ENCODE results near the gene CABCOCO1. TPM values are rescaled to one million over a fixed set of nuclear protein-coding genes. Genes with fewer than 3 reads are reported as not detected.

CABCOCO1 gene
- total and polyA plus RNA-seq, 9 of the 15 experiments (the other 6 are each of a cell fraction or from before 2014, with no cell fraction given): 0.04 TPM; not detected in 8

DNA sequence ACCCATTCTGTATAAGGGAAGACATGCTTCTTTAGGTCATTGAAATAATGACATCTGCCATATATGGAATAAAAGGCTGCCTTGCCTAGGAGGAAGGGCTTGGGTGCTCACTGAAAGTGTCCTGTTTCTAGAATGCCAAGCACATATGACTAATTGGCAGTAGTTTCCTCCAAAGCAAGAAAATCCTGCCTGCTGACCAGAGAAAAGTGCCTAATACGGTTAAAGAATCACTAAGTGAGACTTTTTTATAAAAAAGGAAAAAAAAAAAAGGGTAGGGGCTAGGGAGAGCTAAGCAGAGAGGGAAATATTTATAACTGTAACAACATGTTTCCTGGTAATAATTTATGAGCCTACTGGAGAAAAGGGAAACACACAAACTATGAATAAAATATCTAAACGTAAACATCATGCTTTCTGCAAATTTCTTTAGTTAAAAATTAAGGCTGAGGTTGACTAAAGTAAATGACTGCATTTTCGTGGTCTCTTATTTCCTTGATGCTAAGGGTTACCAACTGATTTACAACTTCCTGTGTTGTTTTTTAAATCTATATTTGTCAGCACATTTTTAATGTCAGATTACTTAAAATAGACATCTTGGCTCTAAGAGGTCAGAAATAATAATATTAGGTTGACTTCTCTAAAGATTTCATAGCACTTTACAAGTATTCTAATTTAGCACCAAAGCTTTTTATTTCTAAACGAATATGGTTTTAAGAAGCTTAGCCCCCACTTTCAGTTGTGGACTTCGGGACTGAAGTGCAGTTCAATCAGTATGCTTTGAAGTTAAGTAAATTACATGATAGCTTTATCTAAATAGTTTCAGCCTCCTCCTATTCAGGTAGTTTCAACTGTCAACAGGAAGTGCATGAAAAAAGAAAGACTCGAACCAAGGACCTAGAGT, 89.6 kb downstream of the CABCOCO1 start (continued):
- TF ChIP-seq, protein P1, sequence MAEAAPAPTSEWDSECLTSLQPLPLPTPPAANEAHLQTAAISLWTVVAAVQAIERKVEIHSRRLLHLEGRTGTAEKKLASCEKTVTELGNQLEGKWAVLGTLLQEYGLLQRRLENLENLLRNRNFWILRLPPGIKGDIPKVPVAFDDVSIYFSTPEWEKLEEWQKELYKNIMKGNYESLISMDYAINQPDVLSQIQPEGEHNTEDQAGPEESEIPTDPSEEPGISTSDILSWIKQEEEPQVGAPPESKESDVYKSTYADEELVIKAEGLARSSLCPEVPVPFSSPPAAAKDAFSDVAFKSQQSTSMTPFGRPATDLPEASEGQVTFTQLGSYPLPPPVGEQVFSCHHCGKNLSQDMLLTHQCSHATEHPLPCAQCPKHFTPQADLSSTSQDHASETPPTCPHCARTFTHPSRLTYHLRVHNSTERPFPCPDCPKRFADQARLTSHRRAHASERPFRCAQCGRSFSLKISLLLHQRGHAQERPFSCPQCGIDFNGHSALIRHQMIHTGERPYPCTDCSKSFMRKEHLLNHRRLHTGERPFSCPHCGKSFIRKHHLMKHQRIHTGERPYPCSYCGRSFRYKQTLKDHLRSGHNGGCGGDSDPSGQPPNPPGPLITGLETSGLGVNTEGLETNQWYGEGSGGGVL (CRISPR knock-in tag; IDR thresholded peaks at IDR 0.05): no peak
- TF ChIP-seq ZNF589 (CRISPR knock-in tag; IDR thresholded peaks at IDR 0.05; ENCODE audit: low read depth) (peak; percentile 56; the same call in 1 of the 2 replicates), ZNF699 (CRISPR knock-in tag; IDR thresholded peaks at IDR 0.05; ENCODE audit: insufficient replicate concordance) (no peak), BACH1 (tag; IDR thresholded peaks at IDR 0.05) (peak; percentile 20; the same call in 1 of the 2 replicates), EGR1 (conservative IDR thresholded peaks at IDR 0.05) (no peak), TCF3 (CRISPR knock-in tag; IDR thresholded peaks at IDR 0.05) (no peak), DPF2 (IDR thresholded peaks at IDR 0.05) (no peak; the same call in 1 of the 2 replicates), RAD21 (CRISPR knock-in tag; conservative IDR thresholded peaks at IDR 0.05 in 1 of 2, IDR thresholded peaks at IDR 0.05 in 1 of 2) (no peak), HOXB6 (CRISPR knock-in tag; IDR thresholded peaks at IDR 0.05; ENCODE audit: borderline replicate concordance) (no peak), ZKSCAN8 (CRISPR knock-in tag; IDR thresholded peaks at IDR 0.05) (no peak), ZBTB7A (IDR thresholded peaks at IDR 0.05; ENCODE audit: borderline replicate concordance, control insufficient read depth, low read depth, low read length) (no peak)
- TF ChIP-seq, protein P2, sequence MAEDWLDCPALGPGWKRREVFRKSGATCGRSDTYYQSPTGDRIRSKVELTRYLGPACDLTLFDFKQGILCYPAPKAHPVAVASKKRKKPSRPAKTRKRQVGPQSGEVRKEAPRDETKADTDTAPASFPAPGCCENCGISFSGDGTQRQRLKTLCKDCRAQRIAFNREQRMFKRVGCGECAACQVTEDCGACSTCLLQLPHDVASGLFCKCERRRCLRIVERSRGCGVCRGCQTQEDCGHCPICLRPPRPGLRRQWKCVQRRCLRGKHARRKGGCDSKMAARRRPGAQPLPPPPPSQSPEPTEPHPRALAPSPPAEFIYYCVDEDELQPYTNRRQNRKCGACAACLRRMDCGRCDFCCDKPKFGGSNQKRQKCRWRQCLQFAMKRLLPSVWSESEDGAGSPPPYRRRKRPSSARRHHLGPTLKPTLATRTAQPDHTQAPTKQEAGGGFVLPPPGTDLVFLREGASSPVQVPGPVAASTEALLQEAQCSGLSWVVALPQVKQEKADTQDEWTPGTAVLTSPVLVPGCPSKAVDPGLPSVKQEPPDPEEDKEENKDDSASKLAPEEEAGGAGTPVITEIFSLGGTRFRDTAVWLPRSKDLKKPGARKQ (CRISPR knock-in tag; IDR thresholded peaks at IDR 0.05): no peak
- TF ChIP-seq, protein P3, sequence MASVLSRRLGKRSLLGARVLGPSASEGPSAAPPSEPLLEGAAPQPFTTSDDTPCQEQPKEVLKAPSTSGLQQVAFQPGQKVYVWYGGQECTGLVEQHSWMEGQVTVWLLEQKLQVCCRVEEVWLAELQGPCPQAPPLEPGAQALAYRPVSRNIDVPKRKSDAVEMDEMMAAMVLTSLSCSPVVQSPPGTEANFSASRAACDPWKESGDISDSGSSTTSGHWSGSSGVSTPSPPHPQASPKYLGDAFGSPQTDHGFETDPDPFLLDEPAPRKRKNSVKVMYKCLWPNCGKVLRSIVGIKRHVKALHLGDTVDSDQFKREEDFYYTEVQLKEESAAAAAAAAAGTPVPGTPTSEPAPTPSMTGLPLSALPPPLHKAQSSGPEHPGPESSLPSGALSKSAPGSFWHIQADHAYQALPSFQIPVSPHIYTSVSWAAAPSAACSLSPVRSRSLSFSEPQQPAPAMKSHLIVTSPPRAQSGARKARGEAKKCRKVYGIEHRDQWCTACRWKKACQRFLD (CRISPR knock-in tag; IDR thresholded peaks at IDR 0.05): peak; percentile 65; the same call in 1 of the 2 replicates
- TF ChIP-seq, protein P4, sequence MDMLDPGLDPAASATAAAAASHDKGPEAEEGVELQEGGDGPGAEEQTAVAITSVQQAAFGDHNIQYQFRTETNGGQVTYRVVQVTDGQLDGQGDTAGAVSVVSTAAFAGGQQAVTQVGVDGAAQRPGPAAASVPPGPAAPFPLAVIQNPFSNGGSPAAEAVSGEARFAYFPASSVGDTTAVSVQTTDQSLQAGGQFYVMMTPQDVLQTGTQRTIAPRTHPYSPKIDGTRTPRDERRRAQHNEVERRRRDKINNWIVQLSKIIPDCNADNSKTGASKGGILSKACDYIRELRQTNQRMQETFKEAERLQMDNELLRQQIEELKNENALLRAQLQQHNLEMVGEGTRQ (CRISPR knock-in tag; IDR thresholded peaks at IDR 0.05): no peak

Measured in K562 (cell line).